Measurements from ENCODE around the gene DNAH3. TPM values are rescaled to one million over a fixed set of nuclear protein-coding genes. Genes with fewer than 3 reads are reported as not detected.

DNAH3 gene
- total RNA-seq, 1 donor: not detected

- no peak overlapping the region for H3K27ac ChIP-seq (ENCODE audit: low read depth, low read length)
- no peaks in the 10 kb centered on the region for H3K79me2 ChIP-seq (ENCODE audit: insufficient read depth, low read length)
- no peaks in the 10 kb centered on the region for H3K9me3 ChIP-seq (ENCODE audit: low read depth, low read length)
- no peaks in the 10 kb centered on the region for H3K4me1 ChIP-seq (ENCODE audit: insufficient read depth, low read length)
- H4K20me1 ChIP-seq (ENCODE audit: insufficient read depth, low read length): no peaks in the 10 kb centered on the region
- no peak overlapping the region for H2AFZ ChIP-seq (ENCODE audit: low read length)
- H3K27me3 ChIP-seq (ENCODE audit: insufficient read depth, low read length): peaks cover 2% of the 10 kb centered on the region
- no peak for TF ChIP-seq CTCF (IDR thresholded peaks at IDR 0.05; ENCODE audit: extremely low read depth, low read depth, low read length)
- H3K4me2 ChIP-seq (ENCODE audit: insufficient read depth, low read length): no peak overlapping the region
- H3K4me3 ChIP-seq (ENCODE audit: insufficient read depth, low read length): no peak overlapping the region
- no peaks in the 10 kb centered on the region for H3K36me3 ChIP-seq (ENCODE audit: insufficient read depth, low read length)
- no peak for DNase-seq (ENCODE audit: insufficient read length, low spot score, missing footprints)
Observed at GRCh38 chr16:21033704-21034103, 116.9 kb downstream of the DNAH3 start.

GRCh38 chr16:21033264-21033663 lies 117.4 kb downstream of the DNAH3 start:
- Histone ChIP-seq H3K4me1 (ENCODE audit: insufficient read depth, low read length) (no peaks in the 10 kb centered on the region), H3K27me3 (ENCODE audit: insufficient read depth, low read length) (peaks cover 2% of the 10 kb centered on the region), H4K20me1 (ENCODE audit: insufficient read depth, low read length) (no peaks in the 10 kb centered on the region), H3K79me2 (ENCODE audit: insufficient read depth, low read length) (no peaks in the 10 kb centered on the region), H3K4me2 (ENCODE audit: insufficient read depth, low read length) (no peak overlapping the region), H3K36me3 (ENCODE audit: insufficient read depth, low read length) (no peaks in the 10 kb centered on the region), H3K27ac (ENCODE audit: low read depth, low read length) (no peak overlapping the region), H3K4me3 (ENCODE audit: insufficient read depth, low read length) (no peak overlapping the region), H2AFZ (ENCODE audit: low read length) (no peak overlapping the region), H3K9me3 (ENCODE audit: low read depth, low read length) (no peaks in the 10 kb centered on the region)
- no peak for DNase-seq (ENCODE audit: insufficient read length, low spot score, missing footprints)
- no peak for TF ChIP-seq CTCF (IDR thresholded peaks at IDR 0.05; ENCODE audit: extremely low read depth, low read depth, low read length)

- no peak for DNase-seq (ENCODE audit: insufficient read length, low spot score, missing footprints)
- Histone ChIP-seq H3K27ac (ENCODE audit: low read depth, low read length) (no peak overlapping the region), H3K4me2 (ENCODE audit: insufficient read depth, low read length) (no peak overlapping the region), H3K36me3 (ENCODE audit: insufficient read depth, low read length) (no peaks in the 10 kb centered on the region), H3K9me3 (ENCODE audit: low read depth, low read length) (no peaks in the 10 kb centered on the region), H3K27me3 (ENCODE audit: insufficient read depth, low read length) (peaks cover 2% of the 10 kb centered on the region), H2AFZ (ENCODE audit: low read length) (no peak overlapping the region), H3K79me2 (ENCODE audit: insufficient read depth, low read length) (no peaks in the 10 kb centered on the region), H3K4me3 (ENCODE audit: insufficient read depth, low read length) (no peak overlapping the region), H4K20me1 (ENCODE audit: insufficient read depth, low read length) (no peaks in the 10 kb centered on the region), H3K4me1 (ENCODE audit: insufficient read depth, low read length) (no peaks in the 10 kb centered on the region)
- TF ChIP-seq CTCF (IDR thresholded peaks at IDR 0.05; ENCODE audit: extremely low read depth, low read depth, low read length): no peak
Observed at GRCh38 chr16:21028728-21029127, 121.9 kb downstream of the DNAH3 start.

GRCh38 chr16:21026846-21027245 lies 123.8 kb downstream of the DNAH3 start:
- Histone ChIP-seq H3K27me3 (ENCODE audit: insufficient read depth, low read length) (no peaks in the 10 kb centered on the region), H3K36me3 (ENCODE audit: insufficient read depth, low read length) (no peaks in the 10 kb centered on the region), H3K4me1 (ENCODE audit: insufficient read depth, low read length) (no peaks in the 10 kb centered on the region), H3K27ac (ENCODE audit: low read depth, low read length) (no peak overlapping the region), H2AFZ (ENCODE audit: low read length) (no peak overlapping the region), H3K79me2 (ENCODE audit: insufficient read depth, low read length) (no peaks in the 10 kb centered on the region), H3K9me3 (ENCODE audit: low read depth, low read length) (no peaks in the 10 kb centered on the region), H4K20me1 (ENCODE audit: insufficient read depth, low read length) (no peaks in the 10 kb centered on the region), H3K4me3 (ENCODE audit: insufficient read depth, low read length) (no peak overlapping the region), H3K4me2 (ENCODE audit: insufficient read depth, low read length) (no peak overlapping the region)
- no peak for TF ChIP-seq CTCF (IDR thresholded peaks at IDR 0.05; ENCODE audit: extremely low read depth, low read depth, low read length)
- DNase-seq (ENCODE audit: insufficient read length, low spot score, missing footprints): no peak

All from osteoblast (primary cell).